Activated T-cell treated with anti-CD3 and anti-CD28 coated beads, Interleukin-2, amount 50 U/mL, for 24 hours (primary cell): ENCODE data around the gene PERM1.

Experiments
- DNase-seq: peaks from one replicate; pipeline ENCODE4 v3.0.0-alpha.2; 2020
- H3K27ac Mint-ChIP-seq: 2 replicates; pipeline ENCODE4 v1.8.0; 2020; ENCODE audit warnings: mild to moderate bottlenecking, mixed read lengths
- H3K27me3 Mint-ChIP-seq: 2 replicates; pipeline ENCODE4 v1.8.0; 2020; ENCODE audit warnings: mixed read lengths
- H3K36me3 Mint-ChIP-seq: 2 replicates; pipeline ENCODE4 v1.8.0; 2020; ENCODE audit warnings: low read depth, mixed read lengths
- H3K4me1 Mint-ChIP-seq: 2 replicates; pipeline ENCODE4 v1.8.0; 2020; ENCODE audit warnings: low read depth, mixed read lengths
- H3K4me3 Mint-ChIP-seq: 2 replicates; pipeline ENCODE4 v1.8.0; 2020; ENCODE audit warnings: mild to moderate bottlenecking, moderate library complexity, mixed read lengths
- H3K9me3 Mint-ChIP-seq: 2 replicates; pipeline ENCODE4 v1.8.0; 2020; ENCODE audit warnings: mixed read lengths

Gene PERM1

GRCh38 chr1:938711-939489, 43.0 kb downstream of the PERM1 start:
- Mint-ChIP-seq H3K36me3 (peaks cover 2% of the 10 kb centered on the region), H3K27ac (no peak overlapping the region), H3K4me3 (no peak overlapping the region), H3K4me1 (peaks cover 18% of the 10 kb centered on the region), H3K27me3 (peaks cover 56% of the 10 kb centered on the region), H3K9me3 (no peaks in the 10 kb centered on the region)
- DNase-seq, result no peak

GRCh38 chr1:938088-938683, 43.7 kb downstream of the PERM1 start:
- no peak overlapping the region for H3K4me3 Mint-ChIP-seq
- H3K9me3 Mint-ChIP-seq, result no peaks in the 10 kb centered on the region
- H3K36me3 Mint-ChIP-seq, result no peaks in the 10 kb centered on the region
- DNase-seq, result no peak
- peaks cover 56% of the 10 kb centered on the region for H3K27me3 Mint-ChIP-seq
- H3K27ac Mint-ChIP-seq, result no peak overlapping the region
- H3K4me1 Mint-ChIP-seq, result peaks cover 18% of the 10 kb centered on the region

GRCh38 chr1:937521-937920, 44.4 kb downstream of the PERM1 start:
- Mint-ChIP-seq H3K27me3 (peaks cover 55% of the 10 kb centered on the region), H3K4me1 (peaks cover 18% of the 10 kb centered on the region), H3K36me3 (no peaks in the 10 kb centered on the region), H3K4me3 (no peak overlapping the region), H3K9me3 (no peaks in the 10 kb centered on the region), H3K27ac (no peak overlapping the region)
- DNase-seq, result no peak

- H3K4me1 Mint-ChIP-seq, result peaks cover 18% of the 10 kb centered on the region
- no peaks in the 10 kb centered on the region for H3K36me3 Mint-ChIP-seq
- peaks cover 56% of the 10 kb centered on the region for H3K27me3 Mint-ChIP-seq
- DNase-seq, result no peak
- no peak overlapping the region for H3K4me3 Mint-ChIP-seq
- no peaks in the 10 kb centered on the region for H3K9me3 Mint-ChIP-seq
- H3K27ac Mint-ChIP-seq, result no peak overlapping the region
Measured at GRCh38 chr1:936348-937264, 45.3 kb downstream of the PERM1 start.

GRCh38 chr1:935751-936231, 46.1 kb downstream of the PERM1 start:
- Mint-ChIP-seq H3K36me3 (no peaks in the 10 kb centered on the region), H3K4me1 (peaks cover 14% of the 10 kb centered on the region), H3K27ac (no peak overlapping the region), H3K4me3 (no peak overlapping the region), H3K9me3 (no peaks in the 10 kb centered on the region), H3K27me3 (peaks cover 56% of the 10 kb centered on the region)
- DNase-seq, result no peak

- DNase-seq, result no peak
- Mint-ChIP-seq H3K27ac (no peak overlapping the region), H3K4me3 (no peak overlapping the region), H3K27me3 (peaks cover 51% of the 10 kb centered on the region), H3K36me3 (no peaks in the 10 kb centered on the region), H3K9me3 (no peaks in the 10 kb centered on the region), H3K4me1 (peaks cover 9% of the 10 kb centered on the region)
Measured at GRCh38 chr1:934991-935750, 46.7 kb downstream of the PERM1 start.

- Mint-ChIP-seq H3K36me3 (no peaks in the 10 kb centered on the region), H3K27me3 (peaks cover 48% of the 10 kb centered on the region), H3K9me3 (no peaks in the 10 kb centered on the region), H3K4me1 (peaks cover 9% of the 10 kb centered on the region), H3K27ac (no peak overlapping the region), H3K4me3 (no peak overlapping the region)
- DNase-seq, result no peak
Measured at GRCh38 chr1:933603-933940, 48.3 kb downstream of the PERM1 start.

GRCh38 chr1:932776-933602, 48.9 kb downstream of the PERM1 start:
- H3K27me3 Mint-ChIP-seq, result peaks cover 45% of the 10 kb centered on the region
- no peak overlapping the region for H3K27ac Mint-ChIP-seq
- no peak for DNase-seq
- H3K4me1 Mint-ChIP-seq, result peaks cover 9% of the 10 kb centered on the region
- H3K9me3 Mint-ChIP-seq, result no peaks in the 10 kb centered on the region
- no peaks in the 10 kb centered on the region for H3K36me3 Mint-ChIP-seq
- H3K4me3 Mint-ChIP-seq, result no peak overlapping the region

- Mint-ChIP-seq H3K27me3 (peaks cover 48% of the 10 kb centered on the region), H3K4me1 (peaks cover 9% of the 10 kb centered on the region), H3K9me3 (no peaks in the 10 kb centered on the region), H3K36me3 (no peaks in the 10 kb centered on the region), H3K4me3 (no peak overlapping the region), H3K27ac (no peak overlapping the region)
- DNase-seq, result no peak
Measured at GRCh38 chr1:932173-932510, 49.8 kb downstream of the PERM1 start.

GRCh38 chr1:931380-932172, 50.3 kb downstream of the PERM1 start:
- H3K36me3 Mint-ChIP-seq, result no peaks in the 10 kb centered on the region
- H3K4me3 Mint-ChIP-seq, result no peak overlapping the region
- H3K27me3 Mint-ChIP-seq, result peaks cover 48% of the 10 kb centered on the region
- H3K27ac Mint-ChIP-seq, result no peak overlapping the region
- no peaks in the 10 kb centered on the region for H3K9me3 Mint-ChIP-seq
- DNase-seq, result no peak
- peaks cover 9% of the 10 kb centered on the region for H3K4me1 Mint-ChIP-seq

GRCh38 chr1:930633-931138, 51.2 kb downstream of the PERM1 start:
- Mint-ChIP-seq H3K4me1 (peaks cover 11% of the 10 kb centered on the region), H3K36me3 (no peaks in the 10 kb centered on the region), H3K27ac (no peak overlapping the region), H3K27me3 (peaks cover 55% of the 10 kb centered on the region), H3K4me3 (no peak overlapping the region), H3K9me3 (no peaks in the 10 kb centered on the region)
- DNase-seq, result no peak

- Mint-ChIP-seq H3K36me3 (no peaks in the 10 kb centered on the region), H3K4me3 (no peak overlapping the region), H3K27me3 (peaks cover 50% of the 10 kb centered on the region), H3K9me3 (no peaks in the 10 kb centered on the region), H3K4me1 (peaks cover 5% of the 10 kb centered on the region), H3K27ac (no peak overlapping the region)
- DNase-seq, result no peak
Measured at GRCh38 chr1:929712-930632, 51.9 kb downstream of the PERM1 start.
